HK-2 (cell line): ENCODE data around the gene TMEM44.
"Not testable (repeated sequence)": the region's sequence is repeated elsewhere in the genome, so short reads cannot be mapped to it uniquely, and the experiment has no call there.

Experiments
- DNase-seq: peaks from one replicate; pipeline ENCODE4 v3.0.0-alpha.2; 2018; ENCODE audit not compliant: unreplicated experiment

TMEM44 gene

GRCh38 chr3:194610689-194611088 lies 22.5 kb downstream of the TMEM44 start:
- DNase-seq = no peak

GRCh38 chr3:194609601-194610000 lies 23.6 kb downstream of the TMEM44 start:
- no peak for DNase-seq

DNA sequence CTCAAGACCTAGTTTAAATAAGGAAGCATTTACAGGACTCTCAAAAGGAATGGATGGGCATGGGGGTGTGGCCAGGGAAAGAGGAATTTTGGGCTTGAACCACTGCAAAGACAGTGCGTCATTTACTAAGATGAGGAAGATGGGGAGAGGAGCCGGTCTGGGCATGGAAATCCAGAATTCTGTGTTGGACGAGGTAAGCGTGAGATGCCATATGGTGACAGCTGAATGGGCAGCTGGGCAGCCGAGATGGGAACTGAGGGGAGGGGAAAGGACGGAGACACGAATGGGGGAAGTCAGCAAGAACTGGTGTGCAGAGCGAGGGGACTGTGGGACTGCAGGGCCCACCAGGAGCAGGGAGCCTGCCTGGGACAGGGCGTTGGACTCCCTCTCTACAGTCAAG lies 24.2 kb downstream of the TMEM44 start:
- no peak for DNase-seq

GRCh38 chr3:194607592-194608389 lies 25.4 kb downstream of the TMEM44 start:
- DNase-seq = no peak

GRCh38 chr3:194606941-194607340 lies 26.3 kb downstream of the TMEM44 start:
- no peak for DNase-seq

GRCh38 chr3:194606163-194606562 lies 27.1 kb downstream of the TMEM44 start:
- DNase-seq = no peak

GRCh38 chr3:194605314-194605713 lies 27.9 kb downstream of the TMEM44 start:
- DNase-seq = not testable (repeated sequence)

GRCh38 chr3:194604837-194605236 lies 28.4 kb downstream of the TMEM44 start:
- no peak for DNase-seq

- DNase-seq = no peak
Measured at GRCh38 chr3:194604126-194604525, 29.1 kb downstream of the TMEM44 start.

- DNase-seq = no peak
Measured at GRCh38 chr3:194602669-194603171, 30.5 kb downstream of the TMEM44 start.

GRCh38 chr3:194598771-194599557 lies 34.3 kb downstream of the TMEM44 start:
- peak; percentile 32 for DNase-seq

DNA sequence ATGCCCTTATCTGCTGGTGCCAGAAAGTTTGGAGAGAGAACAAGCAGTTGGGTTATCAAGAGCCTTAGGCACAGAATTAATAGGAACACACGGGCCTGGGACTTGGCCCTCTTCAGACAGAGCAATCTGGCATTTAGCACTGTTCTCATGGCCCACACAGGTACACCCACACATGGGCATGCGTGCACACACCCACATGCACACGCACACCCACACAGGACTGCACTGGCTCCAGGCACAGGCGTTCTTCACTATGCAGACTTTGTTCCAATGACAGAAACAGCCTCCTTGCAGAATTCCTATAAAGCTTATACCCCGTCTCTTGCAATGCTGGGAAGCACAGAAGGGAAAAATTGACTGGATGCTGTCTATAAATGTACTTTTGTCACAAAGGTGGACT lies 36.3 kb downstream of the TMEM44 start:
- no peak for DNase-seq

DNA sequence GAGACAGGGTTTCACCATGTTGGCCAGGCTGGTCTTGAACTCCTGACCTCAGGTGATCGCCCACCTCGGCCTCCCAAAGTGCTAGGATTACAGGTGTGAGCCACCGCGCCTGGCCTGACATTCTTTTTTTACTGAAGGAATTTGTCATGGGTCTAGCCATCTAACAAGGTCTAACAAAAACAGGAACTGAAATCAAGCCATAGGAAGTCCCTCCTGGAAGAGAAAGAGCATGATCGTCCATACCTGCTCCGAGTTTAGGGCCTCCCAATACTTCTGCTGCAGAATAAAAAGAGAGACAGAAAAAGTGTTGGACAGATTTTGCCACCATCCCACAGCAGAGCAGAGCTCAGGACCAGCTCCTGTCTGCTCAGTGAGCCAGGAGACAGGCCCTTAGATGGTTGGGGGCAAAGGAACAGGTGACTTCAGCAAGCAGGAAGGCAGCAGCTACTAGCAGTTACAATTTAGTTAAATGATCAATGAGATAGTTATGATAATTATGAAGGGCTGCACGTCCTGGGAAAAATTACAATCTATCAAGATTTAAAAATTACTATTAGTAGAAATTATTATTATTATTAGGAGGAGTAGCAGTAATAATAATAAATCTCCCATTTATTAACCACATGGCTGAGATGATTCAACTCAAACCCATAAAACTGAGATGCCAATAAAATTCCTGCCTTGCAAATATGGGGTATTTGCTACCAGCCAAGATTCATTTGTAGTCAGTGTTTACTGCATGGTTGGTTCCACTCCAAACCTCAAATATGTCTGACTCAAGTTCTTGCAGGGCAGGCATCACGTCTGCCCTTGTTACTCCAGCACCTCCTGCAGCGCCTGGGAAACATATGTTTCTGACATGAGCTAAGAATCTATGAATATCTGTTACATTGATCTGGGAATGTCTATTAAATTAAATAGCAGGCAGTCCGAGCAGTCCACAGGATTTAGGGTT lies 40.1 kb downstream of the TMEM44 start:
- DNase-seq = peak; percentile 76

DNA sequence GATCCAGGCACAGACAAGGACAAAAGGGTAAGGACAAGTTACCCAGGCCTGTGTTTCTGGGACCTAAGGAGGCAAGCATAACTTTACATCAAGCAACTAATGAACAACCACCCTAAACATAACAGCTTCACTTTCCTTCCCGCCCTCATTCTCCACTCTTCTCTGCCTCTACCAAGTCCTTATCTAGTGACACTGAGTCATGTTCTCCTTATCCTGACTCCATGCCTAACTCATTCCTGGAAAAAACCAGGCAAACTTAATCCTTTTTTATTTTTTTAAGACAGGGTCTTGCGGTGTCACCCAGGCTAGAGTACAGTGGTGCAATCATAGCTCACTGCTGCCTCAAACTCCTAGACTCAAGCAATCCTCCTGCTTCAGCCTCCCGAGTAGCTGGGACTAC lies 44.5 kb downstream of the TMEM44 start:
- DNase-seq = no peak

- DNase-seq = no peak
Measured at GRCh38 chr3:194588236-194588635, 45.0 kb downstream of the TMEM44 start.

- no peak for DNase-seq
Measured at GRCh38 chr3:194587438-194587931, 45.7 kb downstream of the TMEM44 start.

DNA sequence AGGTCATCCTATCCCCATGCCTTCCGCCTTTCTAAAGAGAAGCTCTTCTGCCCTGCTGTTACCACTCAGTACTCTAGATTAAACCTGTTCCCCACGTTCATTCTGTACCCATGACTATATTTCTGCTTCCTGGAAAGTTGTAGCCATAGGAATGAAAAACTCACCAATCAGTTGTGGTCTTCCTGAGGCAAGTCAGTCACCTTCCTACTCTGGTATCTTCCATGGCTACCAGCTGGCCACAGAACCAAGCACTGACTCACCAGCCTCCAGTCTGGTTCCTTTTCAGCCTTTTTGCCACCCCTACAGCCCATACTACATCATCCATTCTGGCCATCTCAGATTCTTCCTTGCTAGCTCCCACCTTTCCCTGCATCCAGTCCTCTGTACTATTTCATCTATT lies 46.4 kb downstream of the TMEM44 start:
- DNase-seq = peak; percentile 42

DNA sequence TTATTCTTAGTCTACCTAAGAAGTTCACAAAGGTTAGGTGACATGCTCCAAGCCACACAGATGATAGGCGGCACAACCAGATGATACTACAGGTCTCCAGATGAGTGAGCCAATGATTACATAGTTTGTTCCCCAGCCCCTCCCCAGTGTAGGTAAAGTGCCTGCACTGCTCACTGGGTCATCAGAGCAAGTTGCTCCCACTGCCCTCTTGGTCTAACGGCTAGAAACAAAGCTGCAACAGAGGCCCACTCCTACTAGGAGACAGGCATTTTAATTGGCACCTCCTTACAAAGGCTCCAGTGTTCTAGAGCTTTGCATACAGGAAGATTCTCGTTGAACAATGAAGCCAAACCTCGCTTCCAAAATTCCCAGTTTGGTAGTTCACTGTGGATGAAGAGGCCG lies 47.3 kb downstream of the TMEM44 start:
- DNase-seq = no peak

- no peak for DNase-seq
Measured at GRCh38 chr3:194584866-194585265, 48.4 kb downstream of the TMEM44 start.

DNA sequence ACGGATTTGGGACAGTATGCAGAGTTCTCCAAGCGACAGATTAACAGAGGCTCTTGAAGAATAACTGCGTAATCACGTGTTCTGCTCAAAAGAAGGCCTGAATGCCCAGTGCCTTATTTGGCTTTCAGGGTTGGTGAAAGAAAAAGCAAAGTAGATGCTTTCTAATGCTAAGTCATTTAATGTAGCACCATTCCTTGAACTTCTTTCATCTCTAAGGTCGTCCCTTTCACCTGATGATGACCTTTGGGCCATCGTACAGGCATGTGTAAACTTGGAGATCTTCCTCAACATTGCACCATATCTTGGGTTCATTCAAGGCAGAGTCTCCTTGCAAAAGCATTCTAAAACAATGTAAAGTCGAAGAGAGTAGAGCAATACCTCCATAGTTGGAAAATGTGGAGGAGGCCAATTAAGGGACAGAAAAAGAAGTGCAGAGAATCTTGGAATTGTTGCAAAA lies 48.9 kb downstream of the TMEM44 start:
- no peak for DNase-seq

DNA sequence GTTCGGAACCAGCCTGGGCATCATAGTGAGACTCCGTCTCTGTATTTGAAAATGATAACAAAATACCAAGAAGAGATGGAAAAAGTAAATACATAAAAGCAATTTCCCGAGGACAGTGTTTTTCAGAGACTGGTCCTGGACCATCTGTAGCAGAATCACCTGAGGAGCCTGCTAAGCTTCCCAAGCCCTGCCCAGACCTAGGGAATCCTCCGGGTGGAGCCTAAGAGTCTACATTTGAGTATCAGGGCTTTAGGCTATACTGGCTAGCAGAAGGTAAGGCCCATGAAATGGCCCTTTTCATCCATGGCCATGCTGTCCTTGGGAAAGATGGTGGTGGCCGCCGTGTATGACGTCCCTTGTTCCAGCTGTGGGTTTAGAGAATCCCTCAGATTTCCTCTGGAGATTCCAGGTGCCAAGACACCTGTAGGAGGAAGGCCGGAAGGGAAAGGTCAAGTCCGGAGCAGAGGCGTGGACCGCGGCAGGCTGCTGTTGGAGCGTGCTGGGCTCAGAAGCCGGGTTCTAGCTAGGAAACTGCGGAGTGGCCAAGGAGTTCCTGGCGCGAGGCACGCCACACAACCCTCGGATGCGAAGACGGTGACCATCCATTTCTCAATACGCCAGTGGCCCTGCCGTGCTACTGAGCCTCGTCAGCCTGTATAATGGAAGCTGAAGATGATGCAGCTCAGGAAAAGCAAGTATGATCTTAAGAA lies 50.9 kb downstream of the TMEM44 start:
- DNase-seq = no peak
